K562 (cell line): Measurements from ENCODE around the gene SLC16A6. TPM values are rescaled to one million over a fixed set of nuclear protein-coding genes. Genes with fewer than 3 reads are reported as not detected.
A peak's percentile ranks its signal among the peaks of the same experiment; 100 is the strongest.

Experiments used
- ARID3B ChIP-seq: fragments of 250-450 bp; sonication (Bioruptor Pico); IDR thresholded peaks from 2 replicates; pipeline ENCODE4 v1.4.0; 2020; ENCODE audit warnings: borderline replicate concordance
- CBX8 ChIP-seq: fragments of 200-600 bp; sonication (generic); IDR thresholded peaks from 2 replicates; pipeline ENCODE4 v1.6.1; 2012; ENCODE audit warnings: borderline replicate concordance, mixed run types, low read depth, mild to moderate bottlenecking, moderate library complexity, mixed read lengths, low read length, control low read depth, inconsistent platforms; ENCODE audit not compliant: poor library complexity, severe bottlenecking; ENCODE audit errors: extremely low read depth
- FOXO4 ChIP-seq: fragments of 450-650 bp; formaldehyde crosslinking; IDR thresholded peaks from 2 replicates; pipeline ENCODE4 v1.4.0; 2020; ENCODE audit warnings: mild to moderate bottlenecking, moderate library complexity
- MCM7 ChIP-seq, 2 experiments: fragments of 450-650 bp; IDR thresholded peaks; 2 replicates each; pipeline ENCODE4 v1.6.1; 2016 to 2018
- MTF1 ChIP-seq: fragments of 250-450 bp; sonication (Bioruptor Pico); IDR thresholded peaks from 2 replicates; pipeline ENCODE4 v1.9.0; 2021; ENCODE audit warnings: moderate library complexity, mild to moderate bottlenecking, inconsistent platforms, borderline replicate concordance
- POLR2A ChIP-seq: fragments of 450-650 bp; conservative IDR thresholded peaks from 2 replicates; pipeline ENCODE4 v1.6.1; 2016
- SFPQ ChIP-seq: fragments of 200-400 bp; formaldehyde crosslinking; IDR thresholded peaks from 2 replicates; pipeline ENCODE4 v1.6.1; 2017; ENCODE audit warnings: mild to moderate bottlenecking, low read depth, low read length, moderate library complexity
- SIN3B ChIP-seq: fragments of 450-650 bp; IDR thresholded peaks from 2 replicates; pipeline ENCODE4 v1.6.1; 2017; ENCODE audit warnings: low read depth, mild to moderate bottlenecking, moderate library complexity
- SRSF9 ChIP-seq: fragments of 200-400 bp; formaldehyde crosslinking; IDR thresholded peaks from 2 replicates; pipeline ENCODE4 v1.6.1; 2017; ENCODE audit warnings: low read depth, low read length, borderline replicate concordance
- THAP7 ChIP-seq: fragments of 250-450 bp; sonication (Bioruptor Pico); IDR thresholded peaks from 2 replicates; pipeline ENCODE4 v1.5.0; 2021
- VEZF1 ChIP-seq: fragments of 200-800 bp; sonication (Bioruptor generic); IDR thresholded peaks from 2 replicates; pipeline ENCODE4 v1.6.1; 2017; ENCODE audit warnings: missing genetic modification characterization, missing compliant biosample characterization
- ZNF609 ChIP-seq: sonication (generic); formaldehyde crosslinking; IDR thresholded peaks from 2 replicates; pipeline ENCODE4 v1.8.1; 2023; ENCODE audit warnings: missing genetic modification reagents, mild to moderate bottlenecking, borderline replicate concordance
- ZNF644 ChIP-seq: fragments of 200-800 bp; sonication (Bioruptor generic); IDR thresholded peaks from 2 replicates; pipeline ENCODE4 v1.6.1; 2016; ENCODE audit warnings: low read depth, missing genetic modification characterization, missing compliant biosample characterization
- polyA plus RNA-seq, 8 experiments: library from polyadenylated mRNA; depleted of rRNA in 4 of 8; stranded (reverse) in 5 of 8; unstranded in 3 of 8; fragments of >200 nt; fragmentation: Nextera tagmentation in 2 of 8; fragmentation: Illumina TruSeq in 1 of 8; extraction: Ambion mirVana in 2 of 8; extraction: Trizol in 1 of 8; gene quantifications; 2 replicates each; pipeline versions ENCODE4 v1.2.1 to v1.2.3, GENCODE V29; 2011 to 2014; ENCODE audit warnings: inconsistent platforms in 1 of 8, missing spikeins in 1 of 8
- total RNA-seq, 7 experiments: library from RNA; depleted of rRNA in 6 of 7; stranded (reverse); fragments of >200 nt in 6 of 7; fragmentation: Illumina TruSeq in 2 of 7; extraction: Trizol in 2 of 7; gene quantifications; 2 replicates each; pipeline versions ENCODE4 v1.2.1 to v1.2.3, GENCODE V29; 2011 to 2021; ENCODE audit warnings: low replicate concordance in 1 of 7

The SLC16A6 gene
- total and polyA plus RNA-seq, 9 of the 15 experiments (the other 6 are each of a cell fraction or from before 2014, with no cell fraction given): 0.05 to 0.31 (median 0.15) TPM

- TF ChIP-seq ZNF609 (CRISPR knock-in tag): no peak
- TF ChIP-seq VEZF1: peak; percentile 82
- TF ChIP-seq ARID3B (CRISPR knock-in tag): no peak
- TF ChIP-seq SIN3B: no peak
- TF ChIP-seq THAP7 (CRISPR knock-in tag): no peak
- TF ChIP-seq POLR2A: no peak
- no peak for TF ChIP-seq SFPQ
- TF ChIP-seq ZNF644 (tag): 0 out of 2 replicates have a peak, but pooled peaks have one; percentile 35
- TF ChIP-seq FOXO4: no peak
- TF ChIP-seq SRSF9: no peak
- TF ChIP-seq MCM7 (IDR thresholded peaks at IDR 0.05): no peak
- no peak for TF ChIP-seq CBX8
- no peak for TF ChIP-seq MTF1 (CRISPR knock-in tag)
Measured at GRCh38 chr17:68290955-68291835, at the start of gene SLC16A6, which contains the start of gene ARSG (continued).
